GM21619 (cell line): ENCODE results near the gene PACS2.
A peak's percentile ranks its signal among the peaks of the same experiment; 100 is the strongest.
"Not testable (repeated sequence)": the region's sequence is repeated elsewhere in the genome, so short reads cannot be mapped to it uniquely, and the experiment has no call there.

ENCODE experiments used
- ATAC-seq: cut with Tn5 transposase; IDR thresholded peaks from one replicate; pipeline ENCODE4 v1.9.1; 2021; ENCODE audit not compliant: unreplicated experiment

Gene PACS2

GRCh38 chr14:105287249-105288102 lies 27.1 kb upstream of the PACS2 start:
- no peak for ATAC-seq

- ATAC-seq: not testable (repeated sequence)
These were observed 25.6 kb upstream of the PACS2 start for GRCh38 chr14:105288936-105289335.

- ATAC-seq: no peak
These were observed 23.8 kb upstream of the PACS2 start for GRCh38 chr14:105290621-105291346.

- no peak for ATAC-seq
These were observed 21.5 kb upstream of the PACS2 start for GRCh38 chr14:105292826-105293711.

DNA sequence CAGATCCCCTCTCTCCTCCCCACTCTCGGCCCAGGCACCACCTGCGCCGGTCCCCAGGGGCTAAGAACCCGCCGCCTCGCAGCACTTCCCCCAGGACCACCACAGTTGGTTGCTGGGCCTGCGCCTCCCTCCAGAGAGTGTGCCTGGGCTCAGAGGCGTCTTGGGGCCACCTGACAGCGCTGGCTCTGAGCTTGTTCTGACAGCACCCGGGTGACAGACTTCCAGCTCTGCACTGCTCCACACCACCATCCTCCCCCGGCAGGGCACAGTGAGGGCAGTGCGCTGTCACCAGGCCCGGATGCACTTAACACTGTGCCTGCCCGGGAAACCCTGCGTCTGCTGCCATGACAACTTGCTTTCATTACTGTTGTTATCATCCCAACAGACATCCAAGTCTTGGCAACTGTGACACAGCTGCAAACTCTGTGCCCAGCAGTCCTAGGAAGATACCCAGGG lies 20.4 kb upstream of the PACS2 start:
- no peak for ATAC-seq

- ATAC-seq: not testable (repeated sequence)
These were observed 17.2 kb upstream of the PACS2 start for GRCh38 chr14:105297311-105297710.

DNA sequence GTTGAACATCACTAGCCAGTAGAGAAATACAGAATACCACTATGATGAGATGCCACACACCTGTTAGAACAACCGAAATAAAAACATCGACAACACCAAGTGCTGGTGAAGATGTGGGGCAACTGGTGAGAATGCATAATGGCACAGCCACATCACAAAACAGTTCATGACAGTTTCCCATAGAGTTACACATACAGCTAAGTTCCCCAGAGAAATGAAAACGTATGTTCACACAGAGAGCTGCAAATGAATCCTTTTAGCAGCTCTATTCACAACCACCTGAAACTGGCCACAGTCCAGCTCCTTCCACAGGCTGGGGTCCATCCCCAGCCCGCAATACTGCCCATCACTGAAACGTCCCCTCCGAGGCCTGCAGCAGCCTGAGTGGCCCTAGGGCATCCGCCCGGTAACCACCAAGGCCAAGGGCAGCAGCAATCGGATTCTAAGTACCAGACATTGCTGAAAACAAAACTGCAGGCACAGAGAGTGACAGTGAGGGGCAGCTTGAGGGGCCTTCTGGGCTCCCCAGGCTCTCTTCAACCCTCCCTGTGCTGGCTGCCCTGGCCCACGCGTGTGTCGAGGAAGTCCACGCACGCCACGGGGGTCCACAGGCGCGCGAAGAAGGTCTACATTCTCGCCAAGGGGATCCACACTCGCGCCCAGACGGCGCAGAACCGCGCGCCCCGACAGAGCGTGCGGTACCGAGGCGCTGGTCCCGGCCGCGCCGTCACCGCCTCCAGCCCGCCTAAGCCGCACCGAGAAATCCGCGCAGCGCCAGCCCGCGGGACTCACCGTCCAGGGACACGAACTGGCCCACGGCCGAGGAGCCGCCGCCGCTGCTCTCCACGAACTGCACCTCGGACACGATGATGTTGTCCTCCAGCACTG lies 14.7 kb upstream of the PACS2 start:
- ATAC-seq: peak; percentile 15

GRCh38 chr14:105300542-105301102 lies 13.9 kb upstream of the PACS2 start, which contains the start of gene BRF1:
TSS of gene BRF1 (minus strand) at chr14:105301001. CDS start at chr14:105300629, 372 bp downstream.
- ATAC-seq: peak; percentile 84

DNA sequence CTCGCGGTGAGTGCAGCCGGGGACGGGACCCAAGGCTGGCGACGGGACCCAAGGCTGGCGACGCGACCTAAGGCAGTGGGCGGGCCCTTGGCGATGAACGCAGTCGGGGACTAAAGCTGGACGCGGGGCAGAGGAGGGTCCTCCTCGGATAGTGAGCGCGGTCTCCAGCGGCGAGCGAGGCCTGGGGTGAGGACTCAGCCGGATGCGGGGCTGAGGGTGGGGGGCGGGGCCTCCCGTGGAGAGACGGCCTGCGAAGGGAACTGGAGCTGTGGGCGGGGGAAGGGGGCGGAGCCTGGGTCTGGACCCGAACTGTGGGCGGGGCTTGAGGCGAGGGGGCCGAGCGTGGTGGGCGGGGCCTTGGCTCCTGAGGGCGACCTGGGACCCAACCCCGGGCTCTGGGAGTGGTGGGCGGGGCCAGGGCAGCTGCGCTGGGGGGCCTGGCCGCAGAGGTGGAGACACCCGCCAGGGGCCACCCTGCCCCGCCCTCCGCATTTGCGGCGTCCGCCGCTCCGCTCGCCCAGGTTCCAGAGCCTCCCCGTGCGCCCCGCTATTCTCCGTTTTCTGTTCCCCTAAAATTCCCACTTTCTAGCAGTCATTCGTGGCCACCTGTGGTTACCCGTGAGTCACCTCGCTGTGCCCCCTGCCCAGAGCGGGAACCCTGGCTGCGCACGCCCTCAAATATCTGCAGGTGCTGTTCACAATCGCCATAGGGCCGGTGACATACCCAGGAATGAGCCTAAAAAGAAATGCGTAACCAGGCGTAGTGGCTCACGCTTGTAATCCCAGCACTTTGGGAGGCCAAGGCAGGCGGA lies 13.2 kb upstream of the PACS2 start:
- peak; percentile 51 for ATAC-seq

- ATAC-seq: not testable (repeated sequence)
These were observed 12.7 kb upstream of the PACS2 start for GRCh38 chr14:105301915-105302249.

- ATAC-seq: no peak
These were observed 10.6 kb upstream of the PACS2 start for GRCh38 chr14:105303949-105304348.

DNA sequence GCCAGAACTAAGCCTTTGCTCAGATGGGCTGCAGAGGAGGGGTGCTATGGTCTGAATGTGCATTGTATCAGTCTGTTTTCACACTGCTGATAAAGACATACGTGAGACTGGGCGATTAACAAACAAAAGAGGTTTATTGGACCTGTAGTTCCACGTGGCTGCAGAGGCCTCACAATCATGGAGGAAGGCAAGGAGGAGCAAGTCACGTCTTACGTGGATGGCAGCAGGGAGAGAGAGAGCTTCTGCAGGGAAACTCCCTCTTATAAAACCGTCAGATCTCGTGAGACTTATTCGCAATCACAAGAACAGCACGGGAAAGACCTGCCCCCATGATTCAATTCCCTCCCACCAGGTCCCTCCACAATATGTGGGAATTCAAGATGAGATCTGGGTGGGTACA lies 10.0 kb upstream of the PACS2 start:
- no peak for ATAC-seq

GRCh38 chr14:105305345-105305744 lies 9.2 kb upstream of the PACS2 start:
- ATAC-seq: no peak

DNA sequence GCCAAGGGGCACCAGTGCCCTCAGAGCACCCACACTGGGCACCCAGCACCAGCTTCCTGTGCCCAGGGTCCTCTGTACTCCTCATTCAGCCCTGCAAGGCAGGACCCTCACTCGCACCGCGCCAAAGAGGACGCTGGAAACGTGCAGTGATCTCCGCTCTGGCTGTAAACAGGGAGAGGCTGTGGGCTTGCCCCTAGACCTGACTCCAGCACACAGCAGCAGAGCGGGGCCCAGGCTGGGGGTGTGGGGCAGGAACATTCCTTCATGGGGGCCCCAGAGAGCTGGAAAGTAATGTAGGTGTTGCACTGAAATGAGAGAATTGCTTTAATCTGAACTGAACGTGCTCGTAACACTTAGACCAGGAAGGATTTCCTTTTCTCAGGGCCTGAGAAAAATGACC lies 8.8 kb upstream of the PACS2 start:
- ATAC-seq: no peak

DNA sequence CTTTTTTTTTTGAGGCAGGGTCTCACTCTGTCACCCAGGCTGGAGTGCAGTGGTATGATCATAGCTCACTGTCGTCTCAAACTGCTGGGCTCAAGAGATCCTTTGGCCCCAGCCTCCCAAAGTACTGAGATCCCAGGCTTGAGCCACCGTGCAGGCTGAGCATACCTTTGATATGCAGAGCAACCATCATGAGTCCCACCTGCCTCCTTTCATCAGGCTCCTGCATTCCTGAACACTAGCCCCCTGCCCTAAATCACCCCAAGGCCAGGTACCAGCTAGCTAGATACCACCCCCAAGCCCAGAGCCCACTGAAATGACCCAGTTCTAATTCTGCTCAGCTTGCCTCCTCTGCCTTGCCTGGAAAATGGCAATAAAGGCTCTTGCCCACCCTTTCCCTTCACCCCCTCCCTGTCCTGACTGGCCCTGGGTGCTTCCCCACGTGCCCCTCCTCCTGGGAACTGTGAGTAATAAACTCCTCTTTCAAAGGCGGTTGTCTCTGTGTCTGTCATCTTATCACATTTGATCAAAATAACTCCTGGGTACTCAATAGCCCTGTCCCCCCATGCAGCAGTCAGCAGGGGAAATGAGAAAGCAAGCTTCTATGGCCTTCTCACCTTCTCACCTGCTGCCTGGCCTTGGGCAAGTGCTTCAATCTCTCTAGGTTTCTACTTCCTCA lies 7.4 kb upstream of the PACS2 start:
- no peak for ATAC-seq

DNA sequence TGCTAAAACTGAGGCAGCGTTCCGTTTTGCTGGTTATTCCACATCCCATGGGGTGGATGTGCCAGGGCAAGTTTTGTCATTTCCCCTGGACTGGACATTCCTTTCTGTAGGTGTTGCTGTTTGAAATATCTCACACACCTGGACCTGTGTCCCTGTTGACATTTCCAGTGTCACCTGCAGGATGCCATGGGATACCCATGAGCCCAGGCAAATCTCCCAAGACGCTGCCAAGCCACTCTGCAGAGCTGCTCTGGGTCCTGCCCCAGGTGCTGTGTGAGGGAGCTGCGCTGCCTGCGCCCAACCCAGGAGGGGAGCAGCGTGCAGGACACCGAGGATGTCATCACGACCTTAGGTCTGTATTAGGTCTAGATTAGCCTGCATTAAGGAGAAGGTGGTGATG lies 5.2 kb upstream of the PACS2 start:
- ATAC-seq: no peak

- no peak for ATAC-seq
These were observed 2.7 kb upstream of the PACS2 start for GRCh38 chr14:105311838-105312237.

- ATAC-seq: no peak
These were observed 1.6 kb upstream of the PACS2 start for GRCh38 chr14:105312973-105313372.
